HepG2 (cell line): ENCODE data around the gene ODAM. TPM values are rescaled to one million over a fixed set of nuclear protein-coding genes. Genes with fewer than 3 reads are reported as not detected.
A peak's percentile ranks its signal among the peaks of the same experiment; 100 is the strongest.

Experiments
- BRD4 ChIP-seq: sonication (generic); formaldehyde crosslinking; IDR thresholded peaks from 2 replicates; pipeline ENCODE4 v1.4.0; 2020; ENCODE audit warnings: missing genetic modification reagents
- GABPB1 ChIP-seq: IDR thresholded peaks from 2 replicates; pipeline ENCODE4 v1.6.1; 2016; ENCODE audit warnings: mild to moderate bottlenecking, missing genetic modification reagents, moderate library complexity, missing compliant biosample characterization
- MXI1 ChIP-seq: IDR thresholded peaks from 3 replicates; pipeline ENCODE4 v1.6.1; 2012; ENCODE audit warnings: low read depth, low read length, inconsistent platforms, borderline replicate concordance
- PITX1 ChIP-seq: sonication (generic); formaldehyde crosslinking; IDR thresholded peaks from 2 replicates; pipeline ENCODE4 v1.5.1; 2020; ENCODE audit warnings: mild to moderate bottlenecking, missing genetic modification reagents
- RFX1 ChIP-seq: fragments of 450-650 bp; IDR thresholded peaks from 2 replicates; pipeline ENCODE4 v1.6.1; 2017
- WIZ ChIP-seq: sonication (generic); formaldehyde crosslinking; IDR thresholded peaks from 2 replicates; pipeline ENCODE4 v1.5.1; 2020; ENCODE audit warnings: mild to moderate bottlenecking, missing genetic modification reagents
- ZBTB7A ChIP-seq: sonication (generic); formaldehyde crosslinking; IDR thresholded peaks from 2 replicates; pipeline ENCODE4 v1.8.0; 2022; ENCODE audit warnings: mild to moderate bottlenecking, missing genetic modification reagents
- ZNF136 ChIP-seq: sonication (generic); formaldehyde crosslinking; IDR thresholded peaks from 2 replicates; pipeline ENCODE4 v1.8.1; 2022; ENCODE audit warnings: low read depth, mild to moderate bottlenecking, moderate library complexity, missing genetic modification reagents
- ZNF547 ChIP-seq: sonication (generic); formaldehyde crosslinking; IDR thresholded peaks from 2 replicates; pipeline ENCODE4 v1.5.1; 2020; ENCODE audit warnings: mild to moderate bottlenecking, missing genetic modification reagents
- ZNF563 ChIP-seq: sonication (generic); formaldehyde crosslinking; IDR thresholded peaks from 2 replicates; pipeline ENCODE4 v1.8.0; 2022; ENCODE audit warnings: mild to moderate bottlenecking, moderate library complexity, missing genetic modification reagents
- ZNF776 ChIP-seq: sonication (generic); formaldehyde crosslinking; IDR thresholded peaks from 2 replicates; pipeline ENCODE4 v1.4.0; 2020; ENCODE audit warnings: mild to moderate bottlenecking, missing genetic modification reagents
- polyA plus RNA-seq, 8 experiments: library from polyadenylated mRNA; depleted of rRNA in 3 of 8; stranded (reverse) in 7 of 8; unstranded in 1 of 8; fragments of >200 nt; fragmentation: Illumina TruSeq in 4 of 8; extraction: Trizol in 4 of 8; gene quantifications; 2 replicates each; pipeline versions ENCODE4 v1.2.1 to v1.2.3, GENCODE V29; 2011 to 2016; ENCODE audit warnings: low read depth in 4 of 8, missing spikeins in 1 of 8, mixed read lengths in 1 of 8; ENCODE audit not compliant: insufficient read depth in 1 of 8
- total RNA-seq, 5 experiments: library from RNA; depleted of rRNA; stranded (reverse); fragments of >200 nt; fragmentation: Illumina TruSeq; extraction: Trizol; gene quantifications; 2 replicates each; pipeline ENCODE4 v1.2.3, GENCODE V29; 2016; ENCODE audit warnings: low read depth in 1 of 5
- TF ChIP-seq, protein P1 (sequence below): sonication (generic); formaldehyde crosslinking; IDR thresholded peaks from 2 replicates; pipeline ENCODE4 v1.5.1; 2020; ENCODE audit warnings: mild to moderate bottlenecking, missing genetic modification reagents, moderate library complexity
- TF ChIP-seq, protein P2 (sequence below): sonication (generic); formaldehyde crosslinking; IDR thresholded peaks from 2 replicates; pipeline ENCODE4 v1.8.1; 2023; ENCODE audit warnings: mild to moderate bottlenecking, missing genetic modification reagents, borderline replicate concordance
- TF ChIP-seq, protein P3 (sequence below): sonication (generic); formaldehyde crosslinking; conservative IDR thresholded peaks from 2 replicates; pipeline ENCODE4 v1.8.0; 2022; ENCODE audit warnings: mild to moderate bottlenecking, moderate library complexity, missing genetic modification reagents
- TF ChIP-seq, protein P4 (sequence below): sonication (generic); formaldehyde crosslinking; IDR thresholded peaks from 2 replicates; pipeline ENCODE4 v1.8.1; 2023; ENCODE audit warnings: missing genetic modification reagents, inconsistent platforms, borderline replicate concordance
- TF ChIP-seq, protein P5 (sequence below): sonication (generic); formaldehyde crosslinking; IDR thresholded peaks from 2 replicates; pipeline ENCODE4 v1.8.1; 2023; ENCODE audit warnings: mild to moderate bottlenecking, inconsistent platforms, moderate library complexity, missing genetic modification reagents, borderline replicate concordance
- TF ChIP-seq, protein P6 (sequence below), 2 experiments: fragments of 450-650 bp in 1 of 2; sonication (generic) in 1 of 2; formaldehyde crosslinking; IDR thresholded peaks; 2 replicates each; pipeline versions ENCODE4 v1.5.0 to v1.8.0; 2020 to 2022; ENCODE audit warnings: mild to moderate bottlenecking in 1 of 2, missing genetic modification reagents in 1 of 2
- TF ChIP-seq, protein P7 (sequence below): sonication (generic); formaldehyde crosslinking; IDR thresholded peaks from 2 replicates; pipeline ENCODE4 v1.4.0; 2020; ENCODE audit warnings: missing genetic modification reagents

Gene ODAM
- total and polyA plus RNA-seq, 2 of the 13 experiments (the other 11 are each of a cell fraction or from before 2014, with no cell fraction given) = 94.6 to 115 TPM

DNA sequence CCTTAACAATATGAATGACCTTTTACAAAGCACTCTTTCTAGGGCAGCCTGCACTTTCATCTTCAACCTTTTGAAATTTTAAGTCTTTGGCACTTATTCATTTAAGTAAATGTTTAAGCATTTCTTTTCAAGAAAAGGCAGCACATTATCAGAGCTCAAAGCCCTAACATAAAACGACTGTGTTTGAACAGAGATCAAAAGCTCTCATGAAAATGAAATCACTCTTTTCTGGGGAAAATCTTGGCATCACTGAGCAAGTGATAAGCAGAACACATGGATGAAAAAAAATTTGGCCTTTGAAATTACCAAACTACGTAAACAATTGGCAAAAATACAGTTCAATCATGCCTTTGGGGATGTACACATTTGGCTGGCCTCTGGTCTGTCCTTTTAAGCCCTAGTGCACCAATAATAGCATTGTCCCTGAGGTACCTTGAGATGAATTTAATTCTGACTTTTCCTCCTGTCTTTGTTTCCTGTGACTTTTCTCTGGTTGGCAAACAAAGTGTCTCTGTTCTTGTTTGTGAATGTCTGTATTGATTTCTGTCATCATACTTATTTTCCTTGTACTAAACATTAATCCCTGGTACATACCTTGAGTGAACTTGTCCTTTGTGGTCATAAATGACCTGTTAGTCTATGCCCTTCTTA is 12.9 kb upstream of the ODAM start (continued):
- TF ChIP-seq ZNF136 (CRISPR knock-in tag) (no peak), RFX1 (no peak), GABPB1 (CRISPR knock-in tag) (no peak), ZNF563 (CRISPR knock-in tag) (no peak), MXI1 (no peak), PITX1 (CRISPR knock-in tag) (peak; percentile 97), ZNF776 (no peak), ZNF547 (no peak), WIZ (CRISPR knock-in tag) (no peak), BRD4 (no peak; the same call in 1 of the 2 replicates), ZBTB7A (CRISPR knock-in tag) (no peak)
- TF ChIP-seq, protein P1, sequence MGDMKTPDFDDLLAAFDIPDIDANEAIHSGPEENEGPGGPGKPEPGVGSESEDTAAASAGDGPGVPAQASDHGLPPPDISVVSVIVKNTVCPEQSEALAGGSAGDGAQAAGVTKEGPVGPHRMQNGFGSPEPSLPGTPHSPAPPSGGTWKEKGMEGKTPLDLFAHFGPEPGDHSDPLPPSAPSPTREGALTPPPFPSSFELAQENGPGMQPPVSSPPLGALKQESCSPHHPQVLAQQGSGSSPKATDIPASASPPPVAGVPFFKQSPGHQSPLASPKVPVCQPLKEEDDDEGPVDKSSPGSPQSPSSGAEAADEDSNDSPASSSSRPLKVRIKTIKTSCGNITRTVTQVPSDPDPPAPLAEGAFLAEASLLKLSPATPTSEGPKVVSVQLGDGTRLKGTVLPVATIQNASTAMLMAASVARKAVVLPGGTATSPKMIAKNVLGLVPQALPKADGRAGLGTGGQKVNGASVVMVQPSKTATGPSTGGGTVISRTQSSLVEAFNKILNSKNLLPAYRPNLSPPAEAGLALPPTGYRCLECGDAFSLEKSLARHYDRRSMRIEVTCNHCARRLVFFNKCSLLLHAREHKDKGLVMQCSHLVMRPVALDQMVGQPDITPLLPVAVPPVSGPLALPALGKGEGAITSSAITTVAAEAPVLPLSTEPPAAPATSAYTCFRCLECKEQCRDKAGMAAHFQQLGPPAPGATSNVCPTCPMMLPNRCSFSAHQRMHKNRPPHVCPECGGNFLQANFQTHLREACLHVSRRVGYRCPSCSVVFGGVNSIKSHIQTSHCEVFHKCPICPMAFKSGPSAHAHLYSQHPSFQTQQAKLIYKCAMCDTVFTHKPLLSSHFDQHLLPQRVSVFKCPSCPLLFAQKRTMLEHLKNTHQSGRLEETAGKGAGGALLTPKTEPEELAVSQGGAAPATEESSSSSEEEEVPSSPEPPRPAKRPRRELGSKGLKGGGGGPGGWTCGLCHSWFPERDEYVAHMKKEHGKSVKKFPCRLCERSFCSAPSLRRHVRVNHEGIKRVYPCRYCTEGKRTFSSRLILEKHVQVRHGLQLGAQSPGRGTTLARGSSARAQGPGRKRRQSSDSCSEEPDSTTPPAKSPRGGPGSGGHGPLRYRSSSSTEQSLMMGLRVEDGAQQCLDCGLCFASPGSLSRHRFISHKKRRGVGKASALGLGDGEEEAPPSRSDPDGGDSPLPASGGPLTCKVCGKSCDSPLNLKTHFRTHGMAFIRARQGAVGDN = no peak
- TF ChIP-seq, protein P2, sequence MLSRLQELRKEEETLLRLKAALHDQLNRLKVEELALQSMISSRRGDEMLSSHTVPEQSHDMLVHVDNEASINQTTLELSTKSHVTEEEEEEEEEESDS (CRISPR knock-in tag) = no peak
- TF ChIP-seq, protein P3, sequence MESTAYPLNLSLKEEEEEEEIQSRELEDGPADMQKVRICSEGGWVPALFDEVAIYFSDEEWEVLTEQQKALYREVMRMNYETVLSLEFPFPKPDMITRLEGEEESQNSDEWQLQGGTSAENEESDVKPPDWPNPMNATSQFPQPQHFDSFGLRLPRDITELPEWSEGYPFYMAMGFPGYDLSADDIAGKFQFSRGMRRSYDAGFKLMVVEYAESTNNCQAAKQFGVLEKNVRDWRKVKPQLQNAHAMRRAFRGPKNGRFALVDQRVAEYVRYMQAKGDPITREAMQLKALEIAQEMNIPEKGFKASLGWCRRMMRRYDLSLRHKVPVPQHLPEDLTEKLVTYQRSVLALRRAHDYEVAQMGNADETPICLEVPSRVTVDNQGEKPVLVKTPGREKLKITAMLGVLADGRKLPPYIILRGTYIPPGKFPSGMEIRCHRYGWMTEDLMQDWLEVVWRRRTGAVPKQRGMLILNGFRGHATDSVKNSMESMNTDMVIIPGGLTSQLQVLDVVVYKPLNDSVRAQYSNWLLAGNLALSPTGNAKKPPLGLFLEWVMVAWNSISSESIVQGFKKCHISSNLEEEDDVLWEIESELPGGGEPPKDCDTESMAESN (CRISPR knock-in tag) = peak; percentile 46; the same call in 1 of the 2 replicates
- TF ChIP-seq, protein P4, sequence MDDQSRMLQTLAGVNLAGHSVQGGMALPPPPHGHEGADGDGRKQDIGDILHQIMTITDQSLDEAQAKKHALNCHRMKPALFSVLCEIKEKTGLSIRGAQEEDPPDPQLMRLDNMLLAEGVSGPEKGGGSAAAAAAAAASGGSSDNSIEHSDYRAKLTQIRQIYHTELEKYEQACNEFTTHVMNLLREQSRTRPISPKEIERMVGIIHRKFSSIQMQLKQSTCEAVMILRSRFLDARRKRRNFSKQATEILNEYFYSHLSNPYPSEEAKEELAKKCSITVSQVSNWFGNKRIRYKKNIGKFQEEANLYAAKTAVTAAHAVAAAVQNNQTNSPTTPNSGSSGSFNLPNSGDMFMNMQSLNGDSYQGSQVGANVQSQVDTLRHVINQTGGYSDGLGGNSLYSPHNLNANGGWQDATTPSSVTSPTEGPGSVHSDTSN (CRISPR knock-in tag) = no peak
- TF ChIP-seq, protein P5, sequence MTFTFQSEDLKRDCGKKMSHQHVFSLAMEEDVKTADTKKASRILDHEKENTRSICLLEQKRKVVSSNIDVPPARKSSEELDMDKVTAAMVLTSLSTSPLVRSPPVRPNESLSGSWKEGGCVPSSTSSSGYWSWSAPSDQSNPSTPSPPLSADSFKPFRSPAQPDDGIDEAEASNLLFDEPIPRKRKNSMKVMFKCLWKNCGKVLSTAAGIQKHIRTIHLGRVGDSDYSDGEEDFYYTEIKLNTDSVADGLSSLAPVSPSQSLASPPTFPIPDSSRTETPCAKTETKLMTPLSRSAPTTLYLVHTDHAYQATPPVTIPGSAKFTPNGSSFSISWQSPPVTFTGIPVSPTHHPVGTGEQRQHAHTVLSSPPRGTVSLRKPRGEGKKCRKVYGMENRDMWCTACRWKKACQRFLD (CRISPR knock-in tag) = no peak
- TF ChIP-seq, protein P6, sequence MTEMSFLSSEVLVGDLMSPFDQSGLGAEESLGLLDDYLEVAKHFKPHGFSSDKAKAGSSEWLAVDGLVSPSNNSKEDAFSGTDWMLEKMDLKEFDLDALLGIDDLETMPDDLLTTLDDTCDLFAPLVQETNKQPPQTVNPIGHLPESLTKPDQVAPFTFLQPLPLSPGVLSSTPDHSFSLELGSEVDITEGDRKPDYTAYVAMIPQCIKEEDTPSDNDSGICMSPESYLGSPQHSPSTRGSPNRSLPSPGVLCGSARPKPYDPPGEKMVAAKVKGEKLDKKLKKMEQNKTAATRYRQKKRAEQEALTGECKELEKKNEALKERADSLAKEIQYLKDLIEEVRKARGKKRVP (CRISPR knock-in tag; IDR thresholded peaks at IDR 0.05) = peak in 1 of 2 experiments; percentile 81; a peak in 2 of 4 replicates
- TF ChIP-seq, protein P7, sequence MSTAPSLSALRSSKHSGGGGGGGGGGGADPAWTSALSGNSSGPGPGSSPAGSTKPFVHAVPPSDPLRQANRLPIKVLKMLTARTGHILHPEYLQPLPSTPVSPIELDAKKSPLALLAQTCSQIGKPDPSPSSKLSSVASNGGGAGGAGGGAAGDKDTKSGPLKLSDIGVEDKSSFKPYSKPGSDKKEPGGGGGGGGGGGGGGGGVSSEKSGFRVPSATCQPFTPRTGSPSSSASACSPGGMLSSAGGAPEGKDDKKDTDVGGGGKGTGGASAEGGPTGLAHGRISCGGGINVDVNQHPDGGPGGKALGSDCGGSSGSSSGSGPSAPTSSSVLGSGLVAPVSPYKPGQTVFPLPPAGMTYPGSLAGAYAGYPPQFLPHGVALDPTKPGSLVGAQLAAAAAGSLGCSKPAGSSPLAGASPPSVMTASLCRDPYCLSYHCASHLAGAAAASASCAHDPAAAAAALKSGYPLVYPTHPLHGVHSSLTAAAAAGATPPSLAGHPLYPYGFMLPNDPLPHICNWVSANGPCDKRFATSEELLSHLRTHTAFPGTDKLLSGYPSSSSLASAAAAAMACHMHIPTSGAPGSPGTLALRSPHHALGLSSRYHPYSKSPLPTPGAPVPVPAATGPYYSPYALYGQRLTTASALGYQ (CRISPR knock-in tag) = peak; percentile 97
